Activated gamma-delta T cell treated with anti-CD3 and anti-CD28 coated beads, Interleukin-2, amount 50 U/mL, for 16 hours (primary cell): ENCODE measurements around the gene ATP5F1E.
"Not testable (repeated sequence)": the region's sequence is repeated elsewhere in the genome, so short reads cannot be mapped to it uniquely, and the experiment has no call there.

Experiments used
- DNase-seq: peaks from one replicate; pipeline ENCODE4 v3.0.0-alpha.2; 2020; ENCODE audit warnings: low read depth

Gene ATP5F1E

DNA sequence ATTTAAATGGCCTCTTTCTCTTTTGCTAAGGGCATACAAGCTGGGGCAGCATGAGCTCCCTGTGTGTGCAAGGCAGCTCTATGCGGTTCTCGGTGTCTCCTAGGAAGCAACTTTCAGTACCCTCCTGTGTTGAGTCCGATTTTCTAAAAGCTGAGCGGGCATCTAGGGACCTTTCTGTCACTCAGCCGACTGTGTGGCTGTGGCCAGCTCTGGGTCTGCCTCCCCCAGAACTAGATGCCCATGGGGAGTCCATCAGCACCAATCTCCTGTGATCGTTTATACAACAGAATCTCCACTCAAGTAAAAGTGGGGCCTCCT lies 43.6 kb downstream of the ATP5F1E start:
- DNase-seq: no peak

- DNase-seq: no peak
Observed at GRCh38 chr20:58987790-58988564, 44.2 kb downstream of the ATP5F1E start.

DNA sequence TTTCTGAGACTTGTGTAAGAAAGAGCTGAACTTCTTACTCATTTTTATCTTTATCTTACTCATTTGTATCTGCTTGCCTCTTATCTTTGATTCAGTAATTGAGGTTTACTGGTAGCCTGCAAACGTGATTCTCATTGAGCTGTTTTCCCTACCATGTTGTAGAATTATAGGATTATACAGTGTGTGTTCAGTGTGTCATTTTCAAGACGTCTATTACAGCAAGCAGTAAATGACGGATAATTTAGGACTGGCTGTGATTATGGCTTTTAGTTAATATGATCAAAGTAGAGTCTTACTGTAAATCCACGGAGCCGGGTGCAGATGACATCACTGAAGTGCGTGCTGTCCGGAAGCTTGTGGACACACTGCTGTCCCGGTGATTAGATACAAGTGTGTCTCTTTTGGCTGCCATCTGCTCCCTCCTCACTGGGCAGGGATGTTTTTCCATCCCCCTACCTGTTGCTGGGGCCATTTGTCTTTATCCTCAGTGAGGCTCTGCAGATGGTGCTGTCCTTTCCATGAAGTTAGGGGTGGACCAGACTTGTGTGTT lies 45.1 kb downstream of the ATP5F1E start:
- no peak for DNase-seq

DNA sequence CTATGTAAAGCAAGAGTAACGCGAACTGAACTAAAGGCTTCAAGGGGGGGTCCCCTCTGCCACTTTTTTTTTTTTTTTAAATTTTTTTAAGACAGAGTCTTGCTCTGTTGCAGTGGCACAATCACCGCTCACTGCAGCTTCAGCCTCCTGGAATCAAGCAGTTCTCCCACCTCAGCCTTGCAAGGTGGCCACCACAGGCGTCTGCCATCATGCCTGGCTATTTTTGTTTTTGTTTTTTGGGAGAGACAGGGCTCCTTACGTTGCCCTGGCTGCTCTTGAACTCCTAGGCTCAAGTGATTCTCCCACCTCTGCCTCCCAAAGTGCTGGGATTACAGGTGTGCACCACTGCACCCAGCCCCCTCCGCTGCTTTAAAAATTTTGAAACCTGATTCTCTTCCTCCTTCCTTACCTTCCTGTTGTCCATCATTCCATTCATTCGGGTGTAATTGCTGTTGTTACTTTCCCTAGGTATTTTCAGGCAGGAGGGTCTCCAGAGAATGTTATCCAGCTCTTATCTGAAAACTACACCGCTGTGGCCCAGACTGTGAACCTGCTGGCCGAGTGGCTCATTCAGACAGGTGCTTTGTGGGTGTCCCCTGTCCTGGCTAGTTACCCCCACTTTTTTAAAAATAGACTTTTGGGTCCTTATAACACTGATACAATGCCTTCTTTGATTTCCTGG lies 45.7 kb downstream of the ATP5F1E start:
- no peak for DNase-seq

DNA sequence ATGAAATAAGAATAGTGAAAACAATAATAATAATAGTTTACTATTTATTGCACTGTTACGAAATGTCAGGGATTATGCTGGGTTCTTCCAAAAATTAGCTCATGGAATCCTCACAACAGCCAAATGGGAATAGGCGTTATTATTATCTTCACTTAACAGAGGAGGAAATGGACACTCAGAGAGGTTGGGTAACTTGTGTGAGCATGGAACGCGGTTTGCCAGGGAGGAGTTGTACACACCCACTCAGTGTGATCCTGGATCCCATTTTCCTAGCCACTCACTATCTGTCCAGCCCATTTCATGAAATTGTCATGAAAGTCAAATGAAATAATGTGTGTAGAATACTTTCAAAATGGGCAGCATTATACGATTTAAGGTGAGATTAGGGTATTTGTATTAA lies 46.5 kb downstream of the ATP5F1E start:
- no peak for DNase-seq

DNA sequence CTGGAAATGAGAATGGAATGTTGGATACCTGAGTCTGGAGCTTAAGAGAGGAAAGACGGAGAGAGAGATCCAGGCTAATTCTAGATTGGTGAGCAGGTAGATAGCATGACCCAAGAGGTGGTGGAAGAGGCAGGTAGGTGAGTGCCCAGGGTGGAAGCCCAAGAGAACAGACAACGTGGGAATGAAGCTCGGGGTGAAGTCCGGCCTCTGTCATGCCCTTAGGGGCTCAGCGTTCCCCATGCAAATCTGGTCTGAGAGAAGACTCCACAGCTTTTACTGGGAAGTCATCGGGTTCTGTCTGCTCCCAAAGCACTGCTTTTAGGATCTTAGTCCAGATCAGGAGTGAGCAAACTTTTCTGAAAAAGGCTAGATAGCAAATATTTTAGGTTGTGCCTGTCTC lies 47.4 kb downstream of the ATP5F1E start:
- DNase-seq: no peak

DNA sequence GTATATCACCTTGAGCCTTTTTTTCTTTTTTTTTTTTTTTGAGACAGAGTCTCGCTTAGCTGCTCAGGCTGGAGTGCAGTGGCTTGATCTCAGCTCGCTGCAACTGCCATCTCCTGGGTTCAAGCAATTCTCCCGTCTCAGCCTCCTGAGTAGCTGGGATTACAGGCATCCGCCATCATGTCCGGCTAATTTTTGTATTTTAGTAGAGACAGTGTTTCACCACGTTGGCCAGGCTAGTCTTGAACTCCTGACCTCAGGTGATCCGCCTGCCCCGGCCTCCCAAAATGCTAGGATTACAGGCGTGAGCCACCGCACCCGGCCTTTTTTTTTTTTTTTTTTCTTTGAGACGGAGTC lies 49.0 kb downstream of the ATP5F1E start:
- not testable (repeated sequence) for DNase-seq

DNA sequence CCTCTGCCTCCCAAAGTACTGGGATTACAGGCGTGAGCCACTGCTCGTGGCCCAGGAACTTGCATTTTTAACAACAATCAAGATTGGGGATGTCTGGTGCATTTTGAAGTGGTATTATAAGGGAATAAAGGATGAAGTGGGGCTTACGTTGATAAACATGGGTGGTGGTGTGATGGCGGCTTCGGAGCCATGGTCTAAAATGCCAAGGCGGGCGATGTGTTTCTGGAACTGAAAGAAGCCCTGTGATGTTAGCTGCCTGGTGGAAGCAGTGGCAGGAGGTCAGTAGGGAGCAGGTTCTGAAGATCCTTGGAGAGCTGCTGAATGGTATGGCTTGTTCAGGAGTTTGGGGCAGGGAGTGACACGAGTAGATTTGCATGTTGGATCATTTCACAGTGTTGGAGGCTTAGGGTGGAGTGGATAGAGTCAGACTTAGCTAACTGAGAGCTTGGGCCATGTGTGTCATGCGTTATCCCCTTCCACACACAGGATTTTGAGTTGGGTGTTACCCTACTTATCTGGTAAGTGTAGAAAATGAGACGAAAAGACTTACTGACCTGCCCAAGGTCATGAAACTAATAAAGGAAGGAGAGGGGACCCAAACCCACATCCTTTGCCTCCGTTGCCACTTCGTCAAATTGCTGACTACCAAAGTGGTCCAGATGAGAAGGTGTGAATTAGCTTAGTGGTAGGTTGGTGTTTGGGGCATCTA lies 49.6 kb downstream of the ATP5F1E start:
- DNase-seq: no peak

DNA sequence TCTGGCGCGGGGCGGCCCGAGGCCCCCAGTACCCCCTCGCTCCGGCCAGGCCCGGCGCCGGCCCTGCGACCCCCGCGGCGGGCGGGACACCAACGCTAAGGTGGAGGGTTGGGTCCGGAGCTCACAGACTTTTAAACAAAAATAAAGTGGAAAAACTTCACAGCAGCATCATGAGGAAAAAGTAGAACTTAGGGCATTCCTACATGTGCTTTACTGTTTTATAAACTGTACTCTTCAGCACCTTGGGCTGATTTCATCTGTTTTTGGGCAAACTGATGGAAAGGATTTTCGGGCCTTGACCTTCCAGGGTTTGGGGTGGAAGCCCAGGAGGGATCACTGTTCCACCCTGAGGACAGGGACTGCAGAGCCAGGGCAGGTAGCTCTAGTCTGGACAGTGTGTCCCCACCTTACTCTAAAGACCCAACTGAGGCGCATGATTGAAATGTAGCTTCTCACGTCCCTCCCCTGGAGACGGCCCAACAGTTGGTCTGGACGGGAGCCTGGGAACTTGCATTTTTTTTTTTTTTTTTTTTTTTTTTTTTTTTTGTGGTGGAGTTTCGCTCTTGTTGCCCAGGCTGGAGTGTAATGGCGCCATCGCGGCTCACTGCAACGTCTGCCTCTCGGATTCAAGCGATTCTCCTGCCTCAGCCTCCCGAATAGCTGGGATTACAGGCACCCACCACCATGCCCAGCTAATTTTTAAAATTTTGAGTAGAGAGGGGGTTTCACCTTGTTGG lies 50.3 kb downstream of the ATP5F1E start:
- DNase-seq: no peak

- peak; percentile 75 for DNase-seq
Observed at GRCh38 chr20:58980711-58981627, 51.2 kb downstream of the ATP5F1E start, which contains the start of gene NELFCD. NELFCD (plus strand) TSS chr20:58981256; CDS start chr20:58981310, 54 bp downstream.

GRCh38 chr20:58978351-58979190 lies 53.6 kb downstream of the ATP5F1E start:
- DNase-seq: no peak

- DNase-seq: no peak
Observed at GRCh38 chr20:58976061-58976730, 55.9 kb downstream of the ATP5F1E start.
